Transverse colon (tissue), 4 donors: Measurements from ENCODE around the gene KCNK10.

ENCODE experiments used
- CTCF ChIP-seq, 5 experiments: fragments of 200-600 bp in 3 of 5; fragments of 450-650 bp in 2 of 5; sonication (generic) in 3 of 5; IDR thresholded peaks; 1 replicate in 2 of 5; 2 replicates in 3 of 5; pipeline ENCODE4 v1.5.1; 2016 to 2017; ENCODE audit warnings: antibody characterized with exemption in 5 of 5, inconsistent platforms in 3 of 5, mild to moderate bottlenecking in 2 of 5, moderate library complexity in 1 of 5
- POLR2A ChIP-seq: fragments of 450-650 bp; IDR thresholded peaks from one replicate; pipeline ENCODE4 v1.6.1; 2016; ENCODE audit warnings: antibody characterized with exemption, mild to moderate bottlenecking, moderate library complexity
- POLR2AphosphoS5 ChIP-seq, 3 donors: sonication (generic); formaldehyde crosslinking; IDR thresholded peaks; one replicate each; pipeline ENCODE4 v1.6.1; 2016; ENCODE audit warnings: antibody characterized with exemption in 3 of 3

GRCh38 chr14:88276923-88277596 lies 46.0 kb downstream of the KCNK10 start:
- TF ChIP-seq POLR2A, result no peak
- no peak for TF ChIP-seq CTCF (IDR thresholded peaks at IDR 0.05)
- no peak for TF ChIP-seq POLR2AphosphoS5 (IDR thresholded peaks at IDR 0.05)
